ENCODE results near the gene RFX4. TPM values are rescaled to one million over a fixed set of nuclear protein-coding genes. Genes with fewer than 3 reads are reported as not detected.

The RFX4 gene
- total RNA-seq, 1 experiment from 2014 or later: not detected

- Mint-ChIP-seq H3K27me3 (ENCODE audit: unreplicated experiment) (no peaks in the 10 kb centered on the region), H3K9me3 (ENCODE audit: low read depth, unreplicated experiment) (no peaks in the 10 kb centered on the region), H3K4me1 (ENCODE audit: low read depth, unreplicated experiment) (peaks cover 59% of the 10 kb centered on the region), H3K4me3 (ENCODE audit: low read depth, unreplicated experiment) (no peak overlapping the region), H3K36me3 (ENCODE audit: insufficient read depth, unreplicated experiment) (peaks cover 16% of the 10 kb centered on the region), H3K27ac (ENCODE audit: unreplicated experiment) (peak overlapping the region; percentile 53)
- peak; percentile 34 for DNase-seq
- no TSS peak for BruUV-seq (replicated peaks)
- CTCF ChIA-PET: interaction anchor here (0.8 kb wide), 1 partner anchor 10 kb away, joined by 3 read pairs; no protein-coding TSS in a partner anchor
- intact Hi-C loops (cut with micrococcal nuclease; ENCODE audit: unreplicated experiment): no loop called here
- TF ChIP-seq CTCF (IDR thresholded peaks at IDR 0.05; ENCODE audit: unreplicated experiment): no peak
Observed at GRCh38 chr12:106780010-106780631, 197.3 kb downstream of the RFX4 start.

- Mint-ChIP-seq H3K27me3 (ENCODE audit: unreplicated experiment) (no peaks in the 10 kb centered on the region), H3K36me3 (ENCODE audit: insufficient read depth, unreplicated experiment) (no peaks in the 10 kb centered on the region), H3K27ac (ENCODE audit: unreplicated experiment) (no peak overlapping the region), H3K9me3 (ENCODE audit: low read depth, unreplicated experiment) (no peaks in the 10 kb centered on the region), H3K4me1 (ENCODE audit: low read depth, unreplicated experiment) (peaks cover 34% of the 10 kb centered on the region), H3K4me3 (ENCODE audit: low read depth, unreplicated experiment) (no peak overlapping the region)
- no peak for TF ChIP-seq CTCF (IDR thresholded peaks at IDR 0.05; ENCODE audit: unreplicated experiment)
- no TSS peak for BruUV-seq (replicated peaks)
- no peak for DNase-seq
- CTCF ChIA-PET: no interaction called here
- intact Hi-C loops (cut with micrococcal nuclease; ENCODE audit: unreplicated experiment): no loop called here
Observed at GRCh38 chr12:106782619-106783018, 199.8 kb downstream of the RFX4 start.

- DNase-seq: no peak
- peaks cover 32% of the 10 kb centered on the region for H3K4me1 Mint-ChIP-seq (ENCODE audit: low read depth, unreplicated experiment)
- no TSS peak for BruUV-seq (replicated peaks)
- intact Hi-C loops (cut with micrococcal nuclease; ENCODE audit: unreplicated experiment): no loop called here
- CTCF ChIA-PET: no interaction called here
- H3K27me3 Mint-ChIP-seq (ENCODE audit: unreplicated experiment): no peaks in the 10 kb centered on the region
- no peak overlapping the region for H3K27ac Mint-ChIP-seq (ENCODE audit: unreplicated experiment)
- H3K9me3 Mint-ChIP-seq (ENCODE audit: low read depth, unreplicated experiment): no peaks in the 10 kb centered on the region
- H3K4me3 Mint-ChIP-seq (ENCODE audit: low read depth, unreplicated experiment): no peak overlapping the region
- no peaks in the 10 kb centered on the region for H3K36me3 Mint-ChIP-seq (ENCODE audit: insufficient read depth, unreplicated experiment)
- TF ChIP-seq CTCF (IDR thresholded peaks at IDR 0.05; ENCODE audit: unreplicated experiment): no peak
Observed at GRCh38 chr12:106783515-106783914, 200.7 kb downstream of the RFX4 start.

GRCh38 chr12:106790020-106790419 is 207.2 kb downstream of the RFX4 start:
- no peak for DNase-seq
- CTCF ChIA-PET: interaction anchor here (0.5 to 1.0 kb wide), 7 partner anchors 10 to 420 kb away, joined by 3 read pairs; no protein-coding TSS in a partner anchor
- peaks cover 8% of the 10 kb centered on the region for H3K36me3 Mint-ChIP-seq (ENCODE audit: insufficient read depth, unreplicated experiment)

More at GRCh38 chr12:106790020-106790419, 207.2 kb downstream of the RFX4 start:
- no peak overlapping the region for H3K27ac Mint-ChIP-seq (ENCODE audit: unreplicated experiment)
- no peak overlapping the region for H3K4me3 Mint-ChIP-seq (ENCODE audit: low read depth, unreplicated experiment)
- H3K4me1 Mint-ChIP-seq (ENCODE audit: low read depth, unreplicated experiment): peaks cover 16% of the 10 kb centered on the region
- intact Hi-C loops (cut with micrococcal nuclease; ENCODE audit: unreplicated experiment): no loop called here
- H3K9me3 Mint-ChIP-seq (ENCODE audit: low read depth, unreplicated experiment): peaks cover 4% of the 10 kb centered on the region
- BruUV-seq (replicated peaks): no TSS peak
- no peaks in the 10 kb centered on the region for H3K27me3 Mint-ChIP-seq (ENCODE audit: unreplicated experiment)
- no peak for TF ChIP-seq CTCF (IDR thresholded peaks at IDR 0.05; ENCODE audit: unreplicated experiment)

Data from Calu3 (cell line).